Forelimb muscle (tissue), 1 donor: ENCODE data around the gene TEAD3. TPM values are rescaled to one million over a fixed set of nuclear protein-coding genes. Genes with fewer than 3 reads are reported as not detected.

Experiments used
- DNase-seq: peaks from one replicate; pipeline ENCODE4 v3.0.0-alpha.2; 2013; ENCODE audit warnings: low read depth
- polyA plus RNA-seq: library from polyadenylated mRNA; unstranded; fragments of 120-200 nt; gene quantifications from one replicate; pipeline ENCODE4 v1.2.1, GENCODE V29; 2013; ENCODE audit not compliant: insufficient read length

TEAD3 gene
- polyA plus RNA-seq, 1 donor = 75.7 TPM

GRCh38 chr6:35492258-35492973 lies 4.5 kb downstream of the TEAD3 start:
- DNase-seq = no peak

DNA sequence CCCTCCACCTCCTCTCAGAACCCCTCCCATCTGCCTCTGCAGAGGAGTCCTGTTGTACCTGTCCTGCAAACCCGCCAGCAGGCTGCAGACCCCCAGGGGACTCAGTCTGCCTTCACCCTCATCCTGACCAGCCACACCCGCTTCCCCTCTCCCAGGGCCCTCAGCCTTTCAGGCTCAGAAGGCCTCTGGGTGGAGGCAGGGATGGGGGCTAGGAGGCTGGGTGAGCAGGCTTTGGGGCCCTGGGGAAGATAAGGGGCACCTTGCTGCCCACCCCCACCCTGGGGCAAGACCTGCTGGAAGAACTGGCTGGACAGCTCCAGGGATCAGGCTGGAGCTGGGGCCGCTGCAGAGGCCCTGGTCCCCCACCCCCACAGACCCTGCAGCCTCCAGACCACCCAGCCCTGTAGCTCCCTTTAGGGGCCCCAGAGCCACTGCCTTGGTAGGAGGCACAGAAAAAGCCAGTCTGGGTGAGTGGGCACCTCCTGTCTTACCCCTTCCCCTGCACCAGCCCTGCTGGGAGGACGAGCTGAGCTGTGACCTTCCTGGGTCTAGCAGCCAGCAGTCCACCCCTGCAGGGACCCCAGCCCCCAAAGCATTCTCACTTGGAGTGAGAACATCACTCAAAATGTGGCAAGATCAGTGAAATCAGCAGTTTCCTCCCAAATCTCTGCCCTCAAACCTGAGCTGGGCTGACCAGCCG lies 5.2 kb downstream of the TEAD3 start:
- DNase-seq = no peak

DNA sequence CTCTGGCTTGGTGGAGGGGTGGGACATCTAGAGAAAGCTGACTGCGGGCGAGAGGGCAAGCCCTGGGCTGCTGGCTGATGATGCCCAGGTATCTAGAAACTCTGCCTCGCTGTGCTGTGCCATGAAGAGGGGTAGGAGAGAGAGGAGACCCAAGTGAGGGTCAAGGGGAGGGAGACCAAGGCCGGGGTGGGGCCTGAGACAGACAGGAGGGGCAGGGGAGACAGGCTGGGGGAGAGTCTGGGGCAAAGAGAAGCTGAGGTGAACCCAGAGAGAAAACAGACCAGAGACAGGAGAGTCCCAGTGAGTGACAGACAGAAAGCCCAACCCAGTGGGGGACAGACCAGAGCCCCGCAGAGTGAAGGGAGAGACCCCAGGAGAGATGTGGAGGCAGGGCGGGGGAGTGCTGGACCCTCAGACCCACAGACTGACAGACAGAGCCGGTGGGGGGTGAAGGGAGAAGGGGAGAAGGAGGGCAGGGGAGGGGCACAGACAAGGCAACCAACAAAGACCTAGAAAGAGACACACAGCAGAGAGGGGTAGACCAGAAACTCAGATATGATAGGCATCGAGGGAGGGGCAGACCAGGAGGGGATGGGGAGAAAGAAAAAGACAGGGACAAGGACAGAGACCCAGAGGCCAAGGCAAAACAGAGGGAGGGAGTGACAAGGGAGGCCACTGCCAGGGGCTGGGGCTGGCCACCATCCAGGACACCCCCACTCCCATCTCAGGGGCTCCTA lies 5.9 kb downstream of the TEAD3 start:
- DNase-seq = no peak

- no peak for DNase-seq
Measured at GRCh38 chr6:35489995-35490791, 6.7 kb downstream of the TEAD3 start.

DNA sequence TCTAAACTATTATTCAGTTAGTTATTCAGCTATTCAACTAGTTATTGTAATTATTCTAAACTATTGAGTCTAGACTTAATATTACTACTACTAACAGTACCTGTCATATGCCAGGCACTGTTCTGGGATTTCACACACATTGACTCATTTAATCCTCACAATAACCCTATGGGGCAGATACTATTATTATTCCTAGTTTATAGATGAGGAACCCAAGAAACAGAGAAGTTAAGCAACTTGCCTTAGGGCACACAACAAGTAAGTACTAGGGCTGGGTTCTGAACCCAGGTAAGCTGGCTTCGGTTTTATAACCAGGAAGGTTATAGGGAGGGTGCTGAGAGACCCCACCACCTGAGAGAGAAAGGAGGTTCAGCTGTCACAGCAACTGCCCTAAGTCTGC lies 7.8 kb downstream of the TEAD3 start:
- no peak for DNase-seq

DNA sequence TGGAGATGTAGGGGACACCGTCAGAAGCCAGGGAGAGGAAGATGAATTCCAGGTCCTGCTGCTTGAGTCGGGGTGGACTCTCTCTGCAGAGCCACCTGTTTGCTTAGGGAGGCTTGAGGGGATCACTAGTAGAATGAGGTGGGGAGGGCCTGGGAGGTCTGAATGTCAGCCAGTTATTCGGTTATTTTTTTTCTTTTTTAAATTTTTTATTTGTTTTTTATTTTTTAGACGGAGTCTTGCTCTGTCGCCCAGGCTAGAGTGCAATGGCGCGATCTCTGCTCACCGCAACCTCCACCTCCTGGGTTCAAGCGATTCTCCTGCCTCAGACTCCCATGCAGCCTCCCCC lies 8.4 kb downstream of the TEAD3 start:
- no peak for DNase-seq

GRCh38 chr6:35487658-35488516 lies 9.0 kb downstream of the TEAD3 start:
- DNase-seq = no peak

DNA sequence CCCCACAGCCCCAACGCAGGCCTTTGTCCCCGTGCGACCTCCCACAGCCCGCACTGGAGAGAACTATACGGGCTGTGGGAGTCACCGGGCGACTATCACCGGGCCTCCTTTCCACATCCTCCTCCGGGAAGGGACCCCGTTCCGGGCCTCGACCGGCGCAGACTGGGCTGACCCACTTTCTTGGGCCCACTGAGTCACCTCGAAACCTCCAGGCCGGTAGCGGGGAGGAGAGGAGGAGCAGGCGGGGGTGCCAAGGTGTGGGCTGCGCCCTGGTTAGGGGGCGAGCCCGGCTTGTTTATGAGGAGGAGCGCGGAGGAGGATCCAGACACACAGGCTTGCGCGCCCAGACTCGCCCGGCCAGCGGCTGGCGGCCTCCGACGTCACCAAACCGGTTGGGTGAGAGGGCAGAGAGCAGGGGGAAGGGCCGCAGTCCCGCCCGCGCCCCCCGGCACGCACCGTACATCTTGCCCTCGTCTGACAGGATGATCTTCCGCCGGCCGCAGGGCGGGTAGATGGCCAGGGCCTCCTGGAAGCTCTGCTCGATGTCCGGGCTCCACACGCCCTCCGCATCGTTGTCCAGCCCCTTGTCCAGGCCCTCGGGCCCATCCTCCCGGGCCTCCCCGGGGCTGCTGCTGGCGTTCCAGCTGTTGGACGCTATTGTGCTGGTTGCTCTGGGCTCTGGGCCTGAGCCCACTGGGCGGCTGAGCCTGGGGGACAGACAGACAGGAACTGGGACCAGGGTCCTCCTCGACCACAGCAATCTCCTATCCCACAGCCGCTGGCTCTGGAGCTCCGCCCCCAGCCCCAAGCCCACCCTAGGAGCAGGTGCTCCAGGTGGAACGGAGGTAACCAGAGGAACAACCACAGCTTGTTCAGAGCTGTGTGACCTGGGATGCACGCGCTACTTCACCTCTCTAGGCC lies 10.6 kb downstream of the TEAD3 start:
- DNase-seq = no peak

DNA sequence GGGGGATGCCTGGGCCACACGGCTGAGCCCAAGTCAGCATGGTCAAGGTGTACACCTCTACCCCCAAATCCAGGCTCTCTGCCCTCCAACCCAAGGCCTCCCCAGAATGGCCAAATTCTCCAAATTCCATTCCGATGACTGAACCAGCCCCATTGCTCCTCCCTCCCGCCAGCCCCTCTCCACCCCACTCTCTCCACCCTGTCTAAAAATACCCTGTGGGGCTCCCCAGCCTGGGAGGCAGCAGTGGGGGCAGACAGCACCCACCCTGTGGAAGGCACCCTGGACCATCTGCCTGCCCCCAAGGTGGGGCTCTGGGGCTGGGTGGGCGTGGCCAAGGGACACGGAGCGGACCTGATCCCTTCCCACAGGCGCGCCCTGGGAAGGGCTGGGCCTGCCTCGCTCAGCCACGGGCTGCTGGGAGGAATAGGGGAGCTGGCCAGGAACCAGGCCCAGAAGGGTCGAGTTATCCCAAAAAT lies 11.4 kb downstream of the TEAD3 start:
- DNase-seq = no peak

GRCh38 chr6:35484921-35485392 lies 11.9 kb downstream of the TEAD3 start:
- no peak for DNase-seq

DNA sequence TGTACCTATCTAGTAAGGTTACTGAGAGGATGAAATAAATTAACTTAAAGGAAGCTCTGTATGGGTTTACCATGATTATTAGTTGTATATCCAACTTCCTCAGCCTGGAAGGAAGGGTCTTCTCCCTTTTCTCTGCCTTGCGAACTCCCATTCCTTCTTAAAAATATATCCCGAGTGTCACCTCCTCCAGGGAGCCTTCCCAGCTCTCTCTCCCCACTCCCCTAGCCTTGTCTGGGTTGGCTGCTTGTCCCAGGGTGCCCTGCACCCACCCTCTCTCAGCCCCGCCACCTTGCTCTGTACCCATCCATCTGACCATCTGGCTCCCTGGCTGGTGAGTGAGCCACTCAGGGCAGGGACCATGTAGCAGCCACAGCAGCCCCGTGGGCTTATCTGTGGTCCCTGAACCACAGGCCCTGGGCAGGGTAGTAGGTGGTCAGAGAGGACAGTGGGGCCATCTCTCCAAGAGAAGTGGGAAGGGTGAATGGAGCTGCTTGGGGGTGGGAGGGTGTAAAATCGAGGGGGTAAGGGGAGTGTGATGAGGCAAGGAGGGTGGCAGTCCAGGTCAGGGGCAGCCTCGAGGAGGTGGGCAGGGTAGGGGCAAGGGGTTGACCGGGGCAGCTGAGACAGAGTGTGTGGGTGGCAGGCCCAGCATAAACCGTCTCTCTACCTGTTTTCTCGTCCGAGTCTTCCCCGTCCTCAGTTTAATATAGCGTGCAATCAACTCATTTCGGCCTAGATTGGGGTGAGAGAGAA lies 12.8 kb downstream of the TEAD3 start:
- DNase-seq = no peak

DNA sequence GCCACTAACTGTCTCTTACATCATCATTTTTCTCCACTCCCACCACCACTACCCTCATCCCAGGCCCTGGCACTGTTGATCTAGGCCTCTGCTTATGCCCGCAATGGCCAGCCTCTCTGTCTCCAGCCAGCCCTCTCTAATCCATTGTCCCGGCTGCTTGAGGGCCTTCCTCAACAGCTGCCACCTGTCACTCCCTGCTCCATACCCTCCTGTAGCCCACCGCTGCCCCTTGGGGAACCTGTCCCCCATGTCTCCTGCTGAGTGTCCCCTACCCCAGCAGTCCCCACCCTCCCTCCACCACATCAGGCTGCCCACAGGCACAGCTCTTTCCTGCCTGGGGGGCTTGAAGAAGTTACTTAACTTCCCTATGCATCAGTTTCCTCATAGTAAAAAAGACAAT lies 13.4 kb downstream of the TEAD3 start:
- DNase-seq = no peak

- DNase-seq = no peak
Measured at GRCh38 chr6:35483062-35483461, 13.8 kb downstream of the TEAD3 start.

- no peak for DNase-seq
Measured at GRCh38 chr6:35481226-35481625, 15.7 kb downstream of the TEAD3 start.

- DNase-seq = no peak
Measured at GRCh38 chr6:35480176-35480575, 16.7 kb downstream of the TEAD3 start.

- no peak for DNase-seq
Measured at GRCh38 chr6:35478259-35478658, 18.6 kb downstream of the TEAD3 start.

DNA sequence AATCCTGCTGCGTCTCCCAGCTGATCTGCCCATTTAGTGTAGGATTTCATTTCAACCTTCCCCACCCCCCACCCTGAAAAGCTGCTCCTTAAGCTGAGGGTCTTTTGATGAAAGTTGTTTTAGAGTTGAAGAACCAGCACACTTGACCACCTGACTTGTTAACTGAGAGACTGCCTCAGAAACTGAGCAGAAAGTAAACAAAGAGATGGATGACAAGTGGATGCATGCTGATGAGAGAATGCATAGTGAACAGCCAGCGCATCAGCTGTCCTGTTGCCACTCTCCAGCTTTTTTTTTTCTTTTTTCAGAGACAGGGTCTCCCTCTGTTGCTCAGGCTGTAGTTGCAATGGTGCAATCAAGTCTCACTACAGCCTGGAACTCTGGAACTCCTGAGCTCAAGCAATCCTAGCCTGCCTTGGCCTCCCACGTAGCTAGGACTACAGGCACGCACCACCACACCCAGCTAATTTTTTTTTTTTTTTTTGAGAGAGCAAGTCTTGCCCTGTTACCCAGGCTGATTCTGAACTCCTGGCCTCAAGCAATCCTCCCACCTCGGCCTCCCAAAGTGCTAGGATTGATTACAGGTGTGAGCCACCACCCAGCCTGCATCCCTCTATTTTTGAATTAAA lies 19.2 kb downstream of the TEAD3 start:
- DNase-seq = no peak

- DNase-seq = no peak
Measured at GRCh38 chr6:35477028-35477427, 19.9 kb downstream of the TEAD3 start.

GRCh38 chr6:35476004-35476403 lies 20.9 kb downstream of the TEAD3 start:
- no peak for DNase-seq
